Activated CD4-positive, alpha-beta T cell treated with anti-CD3 and anti-CD28 coated beads, Interleukin-2, amount 50 U/mL, for 1 hour (primary cell): ENCODE results near the gene IL34.
"Not testable (repeated sequence)": the region's sequence is repeated elsewhere in the genome, so short reads cannot be mapped to it uniquely, and the experiment has no call there.

ENCODE experiments used
- DNase-seq: peaks from one replicate; pipeline ENCODE4 v3.0.0-alpha.2; 2020

IL34 gene

GRCh38 chr16:70659546-70659945, 13.2 kb downstream of the IL34 start:
- DNase-seq: no peak

- no peak for DNase-seq
Measured at GRCh38 chr16:70659953-70660671, 13.8 kb downstream of the IL34 start.

GRCh38 chr16:70660672-70661350, 14.5 kb downstream of the IL34 start:
- no peak for DNase-seq

GRCh38 chr16:70661534-70661917, 15.2 kb downstream of the IL34 start:
- DNase-seq: no peak

GRCh38 chr16:70661918-70662641, 15.7 kb downstream of the IL34 start:
- DNase-seq: no peak

GRCh38 chr16:70662991-70663523, 16.7 kb downstream of the IL34 start:
- DNase-seq: no peak

GRCh38 chr16:70663524-70664324, 17.4 kb downstream of the IL34 start:
- no peak for DNase-seq

GRCh38 chr16:70664325-70665112, 18.2 kb downstream of the IL34 start:
- no peak for DNase-seq

GRCh38 chr16:70665113-70665694, 18.8 kb downstream of the IL34 start:
- DNase-seq: no peak

- DNase-seq: no peak
Measured at GRCh38 chr16:70665806-70666735, 19.7 kb downstream of the IL34 start.

- DNase-seq: no peak
Measured at GRCh38 chr16:70670175-70670574, 23.8 kb downstream of the IL34 start.

- not testable (repeated sequence) for DNase-seq
Measured at GRCh38 chr16:70670938-70671337, 24.6 kb downstream of the IL34 start.

GRCh38 chr16:70674221-70675014, 28.1 kb downstream of the IL34 start:
- DNase-seq: no peak

- DNase-seq: no peak
Measured at GRCh38 chr16:70675851-70676513, 29.6 kb downstream of the IL34 start.

GRCh38 chr16:70676675-70677498, 30.5 kb downstream of the IL34 start:
- DNase-seq: no peak

GRCh38 chr16:70677499-70678120, 31.3 kb downstream of the IL34 start:
- DNase-seq: no peak

GRCh38 chr16:70678121-70678897, 31.9 kb downstream of the IL34 start:
- DNase-seq: no peak
